Measurements from ENCODE around the gene RIT2.

The RIT2 gene

GRCh38 chr18:43115076-43115921 lies at the start of gene RIT2:
RIT2 (minus strand) TSS chr18:43115685.
- DNase-seq (ENCODE audit: extremely low read depth in 1 of 2, low read depth in 1 of 2): no peak

DNA sequence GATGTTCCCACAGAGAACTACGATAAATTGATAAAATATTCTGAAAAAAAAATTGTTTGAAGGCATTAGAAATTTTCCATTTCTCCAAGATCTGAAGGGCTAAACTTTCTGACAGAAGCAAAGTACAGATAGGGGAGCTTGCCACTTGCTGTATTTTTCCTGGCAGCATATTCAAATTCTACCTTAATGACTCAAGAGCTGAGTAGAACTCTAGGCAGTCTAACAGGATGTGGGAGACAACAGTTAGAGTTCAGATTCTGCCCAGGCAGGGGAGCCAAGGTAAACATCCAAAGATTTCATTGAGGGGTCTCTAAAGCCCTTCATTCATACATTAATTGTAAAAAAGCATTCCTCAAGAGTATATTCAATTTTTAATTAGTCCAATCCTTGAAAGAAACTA lies 46.0 kb upstream of the RIT2 start:
- DNase-seq (ENCODE audit: extremely low read depth in 1 of 2, low read depth in 1 of 2): no peak

DNA sequence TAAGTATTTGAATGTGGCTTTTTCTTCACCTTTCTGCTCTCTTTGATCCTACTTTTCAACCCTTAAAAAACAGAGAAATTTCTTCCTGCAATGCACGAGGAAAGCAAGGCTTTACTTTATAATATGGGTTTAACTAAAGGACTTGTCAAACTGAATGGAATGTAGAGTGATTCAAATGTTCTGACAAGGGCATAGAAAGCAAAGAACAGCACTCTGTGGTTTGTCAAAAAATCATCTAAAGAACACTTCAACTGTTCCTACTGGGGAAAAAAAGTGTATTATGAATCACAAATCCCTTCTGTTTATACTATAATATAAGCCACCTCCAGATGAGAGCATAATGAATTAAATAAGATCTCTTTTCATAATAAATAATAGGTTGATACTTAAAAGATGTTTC lies 45.0 kb upstream of the RIT2 start:
- DNase-seq (ENCODE audit: extremely low read depth in 1 of 2, low read depth in 1 of 2): no peak

GRCh38 chr18:43159926-43160325 lies 44.4 kb upstream of the RIT2 start:
- DNase-seq (ENCODE audit: extremely low read depth in 1 of 2, low read depth in 1 of 2): no peak

DNA sequence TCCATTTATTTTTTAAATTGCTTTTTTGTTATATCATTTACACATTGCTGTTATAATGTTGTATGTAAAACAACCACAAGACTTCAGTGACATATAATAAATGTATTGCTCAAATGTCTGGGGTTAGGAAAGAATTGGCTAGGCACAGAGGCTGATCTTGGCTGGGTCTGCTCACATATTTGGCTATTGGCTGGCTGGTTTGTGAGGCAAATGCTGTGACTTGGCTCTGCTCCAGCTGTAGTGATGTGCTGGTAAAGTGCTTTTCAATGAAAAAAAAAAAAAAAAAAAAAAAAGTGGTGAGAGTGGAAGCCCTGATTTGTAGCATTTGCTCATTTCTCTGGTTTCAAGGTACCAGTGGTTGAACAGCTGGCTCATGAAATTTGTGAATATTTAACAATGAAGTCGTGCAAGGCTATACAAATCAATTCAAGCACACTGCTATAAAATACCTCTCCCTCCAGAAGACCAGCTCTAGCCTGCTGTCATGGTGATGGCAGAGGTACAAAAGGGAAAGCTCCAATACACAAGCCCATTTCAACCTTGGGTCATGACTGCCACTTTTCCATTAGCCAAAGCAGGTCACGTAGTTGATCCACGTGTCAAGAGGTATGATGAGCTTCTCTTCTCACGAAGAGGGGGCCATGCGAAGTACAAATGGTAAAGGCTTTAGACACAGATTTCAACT lies 43.7 kb upstream of the RIT2 start:
- DNase-seq (ENCODE audit: extremely low read depth in 1 of 2, low read depth in 1 of 2): no peak

DNA sequence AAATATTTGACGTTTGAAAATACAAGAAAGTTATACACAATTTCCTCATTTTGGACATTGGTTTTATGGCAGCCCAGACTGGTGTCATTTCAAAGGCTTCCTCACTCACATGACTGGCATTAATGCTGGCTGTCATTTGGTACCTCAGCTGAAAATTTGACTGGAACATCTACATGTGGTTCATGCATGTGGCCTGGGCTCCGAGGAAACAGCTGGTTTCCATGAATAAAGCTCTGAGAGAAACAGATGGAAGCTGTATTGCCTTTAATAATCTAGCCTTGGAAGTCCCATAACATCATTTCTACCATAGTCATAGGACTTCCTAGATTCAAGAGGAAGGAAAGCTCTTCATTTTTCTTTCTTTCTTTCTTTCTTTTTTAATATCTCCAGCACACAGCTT lies 42.9 kb upstream of the RIT2 start:
- DNase-seq (ENCODE audit: extremely low read depth in 1 of 2, low read depth in 1 of 2): no peak

DNA sequence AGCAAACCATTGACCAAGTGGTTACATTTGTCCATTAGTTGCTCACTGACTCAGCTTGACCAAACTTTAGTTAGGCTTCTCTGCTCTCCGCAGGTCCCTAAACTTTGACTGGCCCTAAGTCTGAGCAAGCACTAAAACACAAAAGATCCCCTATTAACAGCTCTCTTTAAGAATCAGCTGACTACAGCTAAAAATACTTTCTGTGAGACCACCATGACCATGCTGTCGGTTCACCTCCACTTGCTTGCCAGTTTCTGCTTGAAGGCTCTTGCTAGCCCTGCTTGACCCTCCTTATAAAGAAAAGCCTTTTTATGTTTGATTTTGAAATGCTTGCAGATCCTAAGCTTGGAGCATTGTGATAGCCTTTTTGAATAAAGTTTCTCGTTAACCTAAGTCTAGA lies 40.4 kb upstream of the RIT2 start:
- no peak for DNase-seq (ENCODE audit: extremely low read depth in 1 of 2, low read depth in 1 of 2)

GRCh38 chr18:43148231-43148630 lies 32.7 kb upstream of the RIT2 start:
- DNase-seq (ENCODE audit: extremely low read depth in 1 of 2, low read depth in 1 of 2): no peak

DNA sequence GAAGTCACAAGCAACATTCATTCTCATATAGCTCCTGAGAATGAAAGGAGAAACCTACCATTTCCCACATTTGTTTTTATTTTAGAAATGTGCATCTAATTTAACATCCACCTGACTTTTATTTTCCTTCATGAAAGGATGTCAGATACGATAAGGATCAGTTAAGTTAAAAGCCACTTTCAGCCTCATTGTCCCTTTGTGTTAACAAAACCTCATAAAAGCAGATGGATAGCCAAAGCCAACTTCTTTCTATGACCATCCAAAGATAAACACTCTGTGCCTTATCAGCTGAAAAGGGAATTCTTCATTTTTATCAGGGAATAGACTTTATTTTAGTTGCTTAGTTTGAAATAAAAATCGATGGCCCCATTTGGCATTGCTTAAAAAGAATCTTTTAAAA lies 25.7 kb upstream of the RIT2 start:
- no peak for DNase-seq (ENCODE audit: extremely low read depth in 1 of 2, low read depth in 1 of 2)

GRCh38 chr18:43139288-43139946 lies 23.9 kb upstream of the RIT2 start:
- DNase-seq (ENCODE audit: extremely low read depth in 1 of 2, low read depth in 1 of 2): no peak

- DNase-seq (ENCODE audit: extremely low read depth in 1 of 2, low read depth in 1 of 2): no peak
These were observed 19.4 kb upstream of the RIT2 start for GRCh38 chr18:43134876-43135275.

- no peak for DNase-seq (ENCODE audit: extremely low read depth in 1 of 2, low read depth in 1 of 2)
These were observed 15.3 kb upstream of the RIT2 start for GRCh38 chr18:43130716-43131260.

- no peak for DNase-seq (ENCODE audit: extremely low read depth in 1 of 2, low read depth in 1 of 2)
These were observed 14.6 kb upstream of the RIT2 start for GRCh38 chr18:43129946-43130524.

DNA sequence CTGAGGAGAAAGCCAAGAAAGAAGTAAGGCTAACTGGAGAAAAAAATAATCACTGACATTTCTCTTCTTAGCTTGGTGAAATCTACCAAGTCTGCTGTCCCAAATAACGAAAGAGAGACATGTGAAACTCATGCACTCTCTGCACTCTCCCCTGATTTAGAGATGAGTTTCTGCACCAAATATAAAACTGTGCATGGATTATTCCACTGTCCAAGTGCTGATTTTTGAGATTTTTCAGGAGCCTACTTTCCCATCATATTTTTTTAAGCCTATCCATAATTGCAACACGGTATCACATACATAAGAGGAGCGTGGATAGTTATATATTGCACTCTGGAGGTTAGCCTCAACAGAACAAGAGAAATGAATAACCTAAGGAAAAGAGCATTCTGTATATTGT lies 10.0 kb upstream of the RIT2 start:
- DNase-seq (ENCODE audit: extremely low read depth in 1 of 2, low read depth in 1 of 2): no peak

DNA sequence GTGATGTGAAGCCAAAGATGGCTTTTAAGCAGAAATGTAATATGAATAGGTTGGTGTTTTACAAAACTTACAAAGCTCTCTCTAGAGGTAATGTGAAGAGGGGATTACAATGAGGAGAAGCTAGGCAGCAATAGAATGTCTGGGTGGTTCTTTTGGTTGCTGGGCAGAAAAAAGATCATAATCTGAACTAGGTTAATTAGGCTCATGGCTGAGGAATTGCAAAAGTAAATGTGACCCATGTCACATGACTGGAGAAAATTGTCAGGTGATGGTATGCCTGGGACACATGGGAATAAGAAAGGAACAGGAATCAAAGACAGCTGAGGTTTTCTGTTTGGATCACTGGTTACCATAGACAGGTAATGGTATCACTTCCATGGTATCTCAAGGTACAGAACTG lies 7.5 kb upstream of the RIT2 start:
- DNase-seq (ENCODE audit: extremely low read depth in 1 of 2, low read depth in 1 of 2): no peak

DNA sequence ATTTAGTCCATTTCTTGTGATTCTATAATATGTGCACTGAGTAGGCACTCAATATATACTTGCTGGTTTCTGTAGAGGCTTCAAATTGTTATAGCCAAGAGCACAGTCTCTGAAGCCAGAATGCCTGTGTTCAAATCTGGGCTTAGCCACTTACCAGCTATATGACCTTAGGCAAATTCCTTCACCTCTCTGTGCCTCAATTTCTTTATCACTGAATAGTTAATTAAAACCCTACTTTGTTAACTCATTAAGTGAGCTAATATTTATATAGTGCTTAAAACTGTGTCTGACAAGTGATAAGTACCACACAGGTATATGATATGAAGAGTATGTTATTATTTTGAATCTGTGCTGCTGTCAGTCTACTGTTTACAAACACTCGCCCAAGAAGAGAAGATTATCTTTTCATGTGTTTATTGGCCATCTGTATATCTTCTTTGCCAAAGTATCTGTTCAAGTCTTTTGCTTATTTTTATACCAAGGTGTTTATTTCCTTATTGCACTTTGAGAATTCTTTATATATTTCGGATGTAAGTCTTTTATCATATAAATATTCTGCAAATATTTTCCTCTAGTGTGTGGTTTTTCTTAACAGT lies 1.3 kb upstream of the RIT2 start:
- no peak for DNase-seq (ENCODE audit: extremely low read depth in 1 of 2, low read depth in 1 of 2)

DNA sequence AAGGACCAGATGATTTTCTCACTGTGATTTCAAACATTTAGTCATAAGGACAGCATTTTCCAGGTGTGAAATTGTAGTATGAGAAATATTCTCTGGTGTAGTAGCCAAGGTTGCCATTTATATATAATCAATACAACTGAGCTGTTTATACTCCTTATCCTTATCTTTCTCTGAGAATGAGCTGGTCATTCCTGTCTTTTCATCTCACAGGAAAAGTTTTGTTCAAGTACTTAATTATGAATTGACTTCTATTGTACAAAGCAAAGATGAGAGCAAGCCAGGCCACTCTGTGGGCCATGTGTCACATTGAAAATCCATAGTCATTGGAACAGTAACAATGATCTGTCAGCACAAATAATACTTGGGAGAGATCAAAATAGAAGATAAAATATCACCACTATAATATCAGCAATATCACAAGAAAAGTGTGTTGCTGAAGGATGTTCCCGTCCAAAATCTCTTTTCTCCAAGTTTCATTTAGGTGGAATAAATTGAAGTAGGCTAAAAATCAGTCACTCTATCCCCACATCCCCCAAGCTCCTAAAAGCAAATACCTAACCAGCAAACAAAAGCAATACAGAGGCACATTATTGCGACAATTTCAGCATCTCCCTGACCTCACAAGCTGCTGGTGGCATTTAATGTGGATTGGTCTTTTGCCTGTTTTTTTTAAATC lies 2.1 kb downstream of the RIT2 start:
- DNase-seq (ENCODE audit: extremely low read depth in 1 of 2, low read depth in 1 of 2): no peak

DNA sequence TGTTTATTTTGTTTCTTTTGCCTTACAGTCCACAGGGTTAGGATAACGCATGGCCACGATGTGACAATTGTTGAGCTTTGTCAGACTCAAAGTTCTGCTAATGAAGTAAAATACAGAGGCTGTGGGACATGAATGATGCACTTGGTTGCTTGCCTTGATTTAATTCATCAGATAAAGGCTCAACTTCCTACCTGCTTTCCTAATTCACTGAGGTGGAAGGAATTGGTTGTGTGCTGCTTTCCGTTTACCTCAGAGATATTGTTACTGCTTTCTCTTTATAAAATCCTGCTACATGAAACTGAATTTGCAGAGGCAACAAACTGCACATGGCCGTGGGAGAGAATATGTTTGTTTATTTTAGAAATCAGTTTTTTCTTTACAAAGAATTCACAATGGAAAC lies 6.6 kb downstream of the RIT2 start:
- DNase-seq (ENCODE audit: extremely low read depth in 1 of 2, low read depth in 1 of 2): no peak

- DNase-seq (ENCODE audit: extremely low read depth in 1 of 2, low read depth in 1 of 2): no peak
These were observed 7.0 kb downstream of the RIT2 start for GRCh38 chr18:43108469-43108868.

- no peak for DNase-seq (ENCODE audit: extremely low read depth in 1 of 2, low read depth in 1 of 2)
These were observed 21.8 kb downstream of the RIT2 start for GRCh38 chr18:43093646-43094045.

Measured in stimulated activated CD8-positive, alpha-beta memory T cell treated with anti-CD3 and anti-CD28 coated beads, Interleukin-7, amount 100 ng/mL, for 48 hours (primary cell).